H9 (cell line): ENCODE results near the gene ZNF433. TPM values are rescaled to one million over a fixed set of nuclear protein-coding genes. Genes with fewer than 3 reads are reported as not detected.

Experiments
- DNase-seq: peaks from one replicate; pipeline ENCODE4 v3.0.0-alpha.2; 2017
- H2AFZ ChIP-seq: one replicate; pipeline ENCODE4 v1.6.1; 2013; ENCODE audit warnings: mild to moderate bottlenecking, low read length, control low read depth, moderate library complexity
- H2AK5ac ChIP-seq: 2 replicates; pipeline ENCODE4 v1.6.1; 2013; ENCODE audit warnings: low read length, control low read depth, mixed read lengths; ENCODE audit not compliant: insufficient read length
- H2BK120ac ChIP-seq: one replicate; pipeline ENCODE4 v1.6.1; 2013; ENCODE audit warnings: low read depth, mild to moderate bottlenecking, low read length, control low read depth, inconsistent platforms; ENCODE audit not compliant: poor library complexity, severe bottlenecking
- H2BK12ac ChIP-seq: 2 replicates; pipeline ENCODE4 v1.6.1; 2013; ENCODE audit warnings: low read length, control low read depth, mixed read lengths, low read depth; ENCODE audit not compliant: insufficient read length
- H2BK15ac ChIP-seq: 2 replicates; pipeline ENCODE4 v1.6.1; 2013; ENCODE audit warnings: low read depth, low read length, control low read depth
- H2BK20ac ChIP-seq: one replicate; pipeline ENCODE4 v1.6.1; 2013; ENCODE audit warnings: low read depth, mild to moderate bottlenecking, low read length, control low read depth, inconsistent platforms; ENCODE audit not compliant: poor library complexity, severe bottlenecking
- H2BK5ac ChIP-seq: 2 replicates; pipeline ENCODE4 v1.6.1; 2013; ENCODE audit warnings: low read length, control low read depth, mixed read lengths; ENCODE audit not compliant: insufficient read length
- H3K14ac ChIP-seq: 2 replicates; pipeline ENCODE4 v1.6.1; 2013; ENCODE audit warnings: low read length, control low read depth; ENCODE audit not compliant: insufficient read depth
- H3K18ac ChIP-seq: 2 replicates; pipeline ENCODE4 v1.6.1; 2013; ENCODE audit warnings: low read depth, mild to moderate bottlenecking, mixed read lengths, low read length, control low read depth; ENCODE audit not compliant: insufficient read length
- H3K23ac ChIP-seq: 2 replicates; pipeline ENCODE4 v1.6.1; 2013; ENCODE audit warnings: low read length, control low read depth, mixed read lengths, low read depth; ENCODE audit not compliant: insufficient read length
- H3K23me2 ChIP-seq: 2 replicates; pipeline ENCODE4 v1.6.1; 2013; ENCODE audit warnings: low read depth, mild to moderate bottlenecking, mixed read lengths, low read length, control low read depth; ENCODE audit not compliant: insufficient read length, poor library complexity, severe bottlenecking
- H3K27ac ChIP-seq: 2 replicates; pipeline ENCODE4 v1.5.1; 2013; ENCODE audit warnings: low read length, control low read depth, mixed read lengths, low read depth; ENCODE audit not compliant: insufficient read length
- H3K27me3 ChIP-seq: 2 replicates; pipeline ENCODE4 v1.6.1; 2013; ENCODE audit warnings: low read length, control low read depth, inconsistent platforms; ENCODE audit not compliant: insufficient read depth
- H3K4ac ChIP-seq: 2 replicates; pipeline ENCODE4 v1.6.1; 2013; ENCODE audit warnings: low read depth, mild to moderate bottlenecking, control low read depth, inconsistent platforms, low read length, moderate library complexity
- H3K4me1 ChIP-seq: 2 replicates; pipeline ENCODE4 v1.6.1; 2013; ENCODE audit warnings: low read length, control low read depth, inconsistent platforms; ENCODE audit not compliant: insufficient read depth
- H3K4me2 ChIP-seq: 2 replicates; pipeline ENCODE4 v1.6.1; 2013; ENCODE audit warnings: low read length, control low read depth, mixed read lengths; ENCODE audit not compliant: insufficient read length, insufficient read depth
- H3K56ac ChIP-seq: 2 replicates; pipeline ENCODE4 v1.6.1; 2013; ENCODE audit warnings: low read depth, mild to moderate bottlenecking, mixed read lengths, low read length, control low read depth; ENCODE audit not compliant: insufficient read length
- H3K79me1 ChIP-seq: 2 replicates; pipeline ENCODE4 v1.6.1; 2013; ENCODE audit warnings: low read depth, mild to moderate bottlenecking, moderate library complexity, low read length, control low read depth, inconsistent platforms; ENCODE audit not compliant: insufficient read depth, poor library complexity, severe bottlenecking
- H3K79me2 ChIP-seq: 2 replicates; pipeline ENCODE4 v1.6.1; 2013; ENCODE audit warnings: low read length, control low read depth, inconsistent platforms; ENCODE audit not compliant: insufficient read depth
- H3K9ac ChIP-seq: 2 replicates; pipeline ENCODE4 v1.6.1; 2013; ENCODE audit warnings: low read length, control low read depth, mixed read lengths; ENCODE audit not compliant: insufficient read length; ENCODE audit errors: extremely low read depth
- H3K9me3 ChIP-seq: one replicate; pipeline ENCODE4 v1.6.1; 2013; ENCODE audit warnings: low read depth, low read length, inconsistent platforms; ENCODE audit not compliant: control insufficient read depth
- H3T11ph ChIP-seq: one replicate; pipeline ENCODE4 v1.6.1; 2013; ENCODE audit warnings: mild to moderate bottlenecking, low read length, control low read depth, inconsistent platforms
- H4K20me1 ChIP-seq: one replicate; pipeline ENCODE4 v1.6.1; 2013; ENCODE audit not compliant: control insufficient read depth, insufficient read length, insufficient read depth
- H4K5ac ChIP-seq: 2 replicates; pipeline ENCODE4 v1.6.1; 2013; ENCODE audit warnings: low read depth, mild to moderate bottlenecking, mixed read lengths, low read length, control low read depth; ENCODE audit not compliant: insufficient read length
- H4K8ac ChIP-seq: replicated peaks from 2 replicates; pipeline ENCODE4 v1.6.1; 2013; ENCODE audit warnings: low read length, control low read depth, mixed read lengths, low read depth; ENCODE audit not compliant: insufficient read length
- H4K91ac ChIP-seq: 2 replicates; pipeline ENCODE4 v1.6.1; 2013; ENCODE audit warnings: low read depth, mild to moderate bottlenecking, moderate library complexity, mixed read lengths, low read length, control low read depth; ENCODE audit not compliant: insufficient read length
- H3K27ac Mint-ChIP-seq, 3 experiments: 2 replicates in 2 of 3; 3 replicates in 1 of 3; pipeline ENCODE4 v1.8.0; 2020 to 2021; ENCODE audit warnings: mixed read lengths in 3 of 3, mild to moderate bottlenecking in 1 of 3, moderate library complexity in 1 of 3
- H3K27me3 Mint-ChIP-seq: 2 replicates; pipeline ENCODE4 v1.8.0; 2021; ENCODE audit warnings: low read depth, mild to moderate bottlenecking, moderate library complexity, mixed read lengths
- H3K36me3 Mint-ChIP-seq, 3 experiments: 2 replicates in 2 of 3; 3 replicates in 1 of 3; pipeline ENCODE4 v1.8.0; 2020 to 2021; ENCODE audit warnings: low read depth in 3 of 3, mixed read lengths in 3 of 3; ENCODE audit not compliant: insufficient read depth in 1 of 3
- H3K4me1 Mint-ChIP-seq, 2 experiments: 2 replicates each; pipeline ENCODE4 v1.8.0; 2020; ENCODE audit warnings: mixed read lengths in 2 of 2
- H3K4me3 Mint-ChIP-seq, 2 experiments: 2 replicates in 1 of 2; 3 replicates in 1 of 2; pipeline ENCODE4 v1.8.0; 2020 to 2021; ENCODE audit warnings: mild to moderate bottlenecking in 2 of 2, mixed read lengths in 2 of 2, moderate library complexity in 1 of 2
- H3K9me3 Mint-ChIP-seq, 2 experiments: 2 replicates in 1 of 2; 3 replicates in 1 of 2; pipeline ENCODE4 v1.8.0; 2020; ENCODE audit warnings: mild to moderate bottlenecking in 2 of 2, mixed read lengths in 2 of 2, moderate library complexity in 1 of 2
- CTCF ChIP-seq: fragments of 200-600 bp; sonication (generic); conservative IDR thresholded peaks from 3 replicates; pipeline ENCODE4 v1.8.0; 2021; ENCODE audit warnings: antibody characterized with exemption, mild to moderate bottlenecking
- WGBS: extraction: QIAGEN DNeasy Blood & Tissue Kit; methylation state at CpG from one replicate; pipeline ENCODE4 v1.1.7; 2013; ENCODE audit warnings: missing lambda C conversion rate, low lambda C conversion rate, mixed read lengths; ENCODE audit not compliant: insufficient read length; ENCODE audit errors: extremely low coverage; 5-methylcytosine and 5-hydroxymethylcytosine counted together
- total RNA-seq: library from RNA; stranded (reverse); gene quantifications from 2 replicates; pipeline ENCODE4 v1.2.1, GENCODE V29; 2021

Gene ZNF433
- total RNA-seq, 1 experiment from 2014 or later: 1.9 TPM

GRCh38 chr19:12034198-12034597 is 1.3 kb downstream of the ZNF433 start:
- H3K56ac ChIP-seq: no peak overlapping the region
- no peak overlapping the region for H3T11ph ChIP-seq
- no peak for DNase-seq
- H3K4me1 ChIP-seq: no peaks in the 10 kb centered on the region; the same call in 1 of the 2 replicates
- no peak overlapping the region for H3K4ac ChIP-seq
- no peaks in the 10 kb centered on the region for H4K20me1 ChIP-seq
- H3K9me3 ChIP-seq: peaks cover 9% of the 10 kb centered on the region
- H2BK5ac ChIP-seq: no peak overlapping the region
- H2BK12ac ChIP-seq: no peak overlapping the region
- no peak overlapping the region for H4K8ac ChIP-seq
- H4K91ac ChIP-seq: no peak overlapping the region
- Mint-ChIP-seq H3K36me3 (peaks cover 5 to 27% (median 25%) of the 10 kb centered on the region in 3 experiments; a peak in 6 of 7 replicates), H3K4me3 (peak overlapping the region; percentile 66 to 78), H3K27ac (no peak overlapping the region), H3K4me1 (peaks cover 11 to 21% of the 10 kb centered on the region in 2 experiments), H3K27me3 (peaks cover 37% of the 10 kb centered on the region), H3K9me3 (peaks cover 11 to 13% of the 10 kb centered on the region in 2 experiments; a peak in 4 of 5 replicates)
- H3K79me2 ChIP-seq: no peaks in the 10 kb centered on the region
- no peak for TF ChIP-seq CTCF
- H2AK5ac ChIP-seq: no peak overlapping the region
- H3K27me3 ChIP-seq: no peaks in the 10 kb centered on the region; the same call in 1 of the 2 replicates
- no peak overlapping the region for H2BK15ac ChIP-seq
- no peak overlapping the region for H3K27ac ChIP-seq
- H2BK20ac ChIP-seq: no peak overlapping the region
- WGBS: no CpG with 5 or more reads among the region's 2 CpGs
- H3K14ac ChIP-seq: no peak overlapping the region
- peaks cover 5% of the 10 kb centered on the region for H3K23me2 ChIP-seq
- no peak overlapping the region for H2AFZ ChIP-seq
- H3K18ac ChIP-seq: no peak overlapping the region
- no peaks in the 10 kb centered on the region for H3K79me1 ChIP-seq
- H3K23ac ChIP-seq: no peak overlapping the region
- H4K5ac ChIP-seq: no peak overlapping the region
- H3K9ac ChIP-seq: no peak overlapping the region
- no peak overlapping the region for H3K4me2 ChIP-seq
- no peak overlapping the region for H2BK120ac ChIP-seq
